ENCODE results near the gene GPR26. TPM values are rescaled to one million over a fixed set of nuclear protein-coding genes. Genes with fewer than 3 reads are reported as not detected.

GPR26 gene
- not detected for polyA plus RNA-seq (2013, experiment 1 of 2; ENCODE audit: insufficient read length)
- polyA plus RNA-seq (2013, experiment 2 of 2; ENCODE audit: insufficient read length), result not detected

GRCh38 chr10:123666318-123667236 is at the start of gene GPR26:
Gene GPR26 (plus strand): TSS chr10:123666355. CDS start chr10:123666408, 53 bp downstream.
- no peak for DNase-seq

DNA sequence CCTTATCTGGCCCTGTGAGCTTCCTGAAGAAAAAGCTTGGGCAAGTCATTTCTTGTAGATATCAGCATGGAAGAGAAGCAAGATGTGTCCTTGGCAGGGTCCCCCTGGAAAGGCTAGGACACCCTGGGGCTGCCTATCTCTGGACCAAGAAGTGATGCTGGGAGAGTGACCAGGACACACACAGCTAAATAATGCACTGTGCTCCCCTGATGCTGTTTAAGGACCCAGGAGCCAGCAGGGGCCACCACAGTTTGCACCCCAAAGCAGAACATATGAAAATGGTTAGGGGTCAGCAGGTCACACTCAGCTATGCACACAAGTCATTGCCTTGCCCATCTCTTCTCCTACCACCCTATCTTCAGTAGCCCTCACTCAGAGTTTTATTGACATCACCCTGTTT is 47.9 kb upstream of the GPR26 start:
- no peak for DNase-seq

- no peak for DNase-seq
These were observed 46.9 kb upstream of the GPR26 start for GRCh38 chr10:123619067-123619855.

DNA sequence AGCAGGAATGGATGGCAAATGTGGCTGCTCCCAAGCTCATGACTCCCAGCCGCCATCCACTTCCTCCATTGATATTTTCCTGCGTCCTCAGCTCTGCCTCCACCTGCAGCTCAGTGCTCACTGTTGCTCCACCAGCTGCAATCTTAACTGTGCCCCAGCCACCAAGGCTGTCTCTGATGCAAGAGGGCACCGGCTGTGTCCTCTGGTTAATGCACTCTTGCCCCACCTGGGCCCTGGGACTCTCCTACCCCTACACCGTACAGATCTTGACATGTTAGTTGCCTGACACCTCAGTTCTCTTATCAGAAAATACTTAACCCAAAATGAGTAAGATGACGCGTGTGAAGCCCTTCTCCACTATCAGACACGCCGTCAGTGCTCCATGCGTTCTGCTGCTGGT is 45.5 kb upstream of the GPR26 start:
- DNase-seq, result no peak

DNA sequence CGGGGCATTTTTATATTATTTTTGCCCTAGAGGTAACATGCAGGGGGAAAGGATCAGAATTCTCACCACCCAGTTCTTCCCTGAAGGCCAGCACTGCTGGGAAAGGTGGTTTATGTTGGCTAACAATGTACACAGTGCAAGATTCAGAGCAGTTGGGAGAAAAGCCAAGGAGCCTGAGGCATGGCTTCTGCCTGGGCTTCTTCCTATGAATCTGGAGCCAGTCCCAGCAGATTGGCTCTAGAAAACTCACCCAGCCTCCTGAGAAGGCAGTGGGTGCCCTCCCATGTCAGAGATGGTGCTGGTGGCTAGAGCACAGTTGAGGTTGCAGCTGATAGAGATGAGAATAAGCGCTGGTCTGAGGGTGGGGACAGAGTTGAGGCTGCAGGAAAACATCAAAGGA is 44.7 kb upstream of the GPR26 start:
- DNase-seq, result no peak

- DNase-seq, result peak; percentile 7
These were observed 44.2 kb upstream of the GPR26 start for GRCh38 chr10:123621916-123622315.

GRCh38 chr10:123622381-123622780 is 43.8 kb upstream of the GPR26 start:
- DNase-seq, result peak; percentile 7

DNA sequence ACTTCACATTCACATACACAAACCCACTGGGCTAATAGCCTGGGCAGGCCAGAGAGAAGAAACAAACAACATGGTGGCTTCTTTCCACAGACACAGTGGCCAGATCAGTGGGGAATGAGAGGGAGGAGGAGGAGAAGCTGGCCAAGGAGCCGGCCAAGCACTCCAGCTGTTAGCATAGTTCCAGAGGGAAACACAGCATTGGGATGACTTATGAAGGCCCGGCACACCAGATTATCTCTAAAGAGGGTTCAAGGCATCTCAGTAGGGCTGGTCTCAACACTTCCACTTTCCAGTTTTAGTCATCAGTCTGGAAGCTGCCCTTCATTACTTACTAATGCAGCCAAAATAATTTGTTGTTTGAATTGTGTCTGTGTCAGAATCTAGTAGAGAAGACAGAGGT is 42.1 kb upstream of the GPR26 start:
- no peak for DNase-seq

DNA sequence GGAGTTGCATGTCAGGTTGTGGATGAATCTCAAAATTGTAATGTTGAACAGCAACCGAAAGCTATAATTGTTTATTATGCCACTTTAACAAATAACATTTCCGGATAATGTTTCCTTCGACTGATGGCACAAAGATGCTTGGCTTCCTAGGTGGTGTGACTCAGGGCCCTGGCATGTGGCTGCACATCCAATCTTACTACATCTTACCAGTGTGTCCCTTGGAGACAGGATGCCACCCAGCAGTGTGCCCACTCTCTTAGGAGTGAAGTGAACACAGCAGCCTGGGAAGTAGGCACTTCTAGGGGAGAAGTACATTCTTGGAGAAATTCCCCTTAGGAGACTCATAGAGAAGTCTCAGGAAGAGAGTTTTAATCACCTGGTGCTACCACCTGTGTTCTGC is 33.0 kb upstream of the GPR26 start:
- no peak for DNase-seq

DNA sequence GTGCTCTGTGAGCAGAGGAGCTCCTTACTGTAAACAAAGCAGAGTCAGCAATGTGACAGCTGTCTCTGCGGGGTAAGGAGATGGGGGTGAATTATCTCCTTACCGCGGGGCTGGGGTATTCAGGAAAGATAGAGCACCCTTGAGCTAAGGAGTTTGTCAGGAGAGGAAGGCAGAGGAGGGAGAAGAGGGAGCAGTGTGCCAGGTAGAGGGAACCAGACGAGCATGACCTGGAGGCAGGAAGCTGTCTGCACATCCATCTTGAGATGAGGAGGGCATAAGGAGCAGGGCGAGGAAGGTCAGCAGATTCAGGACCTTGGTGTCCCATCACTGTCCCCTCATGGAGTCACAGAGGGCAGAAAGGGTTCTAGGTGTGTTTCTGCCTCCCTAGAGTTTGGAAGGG is 32.5 kb upstream of the GPR26 start:
- DNase-seq, result no peak

GRCh38 chr10:123634221-123634620 is 31.9 kb upstream of the GPR26 start:
- no peak for DNase-seq

- DNase-seq, result no peak
These were observed 31.0 kb upstream of the GPR26 start for GRCh38 chr10:123635131-123635530.

- DNase-seq, result no peak
These were observed 30.4 kb upstream of the GPR26 start for GRCh38 chr10:123635745-123636144.

- no peak for DNase-seq
These were observed 29.4 kb upstream of the GPR26 start for GRCh38 chr10:123636598-123637325.

GRCh38 chr10:123637326-123637880 is 28.8 kb upstream of the GPR26 start:
- peak; percentile 32 for DNase-seq

DNA sequence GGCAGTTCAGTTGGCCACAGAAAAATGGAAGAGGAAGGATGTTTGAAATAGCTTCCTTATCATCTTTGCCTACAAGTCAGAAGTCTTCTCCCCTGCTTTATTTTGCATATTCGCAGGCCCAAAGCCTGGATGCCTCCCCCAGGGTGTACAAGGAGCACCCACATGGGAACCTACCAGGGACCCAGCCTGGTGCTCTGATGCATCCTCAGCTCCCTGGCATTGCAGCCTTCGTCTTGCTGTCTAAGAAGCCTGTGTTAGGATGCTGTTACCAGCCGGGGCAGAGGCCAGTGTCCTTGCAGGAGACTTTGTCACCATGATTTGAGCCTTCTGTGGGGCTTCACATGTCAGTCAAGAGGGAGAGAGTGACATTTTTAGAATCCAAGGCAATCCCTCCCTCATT is 27.0 kb upstream of the GPR26 start:
- no peak for DNase-seq

DNA sequence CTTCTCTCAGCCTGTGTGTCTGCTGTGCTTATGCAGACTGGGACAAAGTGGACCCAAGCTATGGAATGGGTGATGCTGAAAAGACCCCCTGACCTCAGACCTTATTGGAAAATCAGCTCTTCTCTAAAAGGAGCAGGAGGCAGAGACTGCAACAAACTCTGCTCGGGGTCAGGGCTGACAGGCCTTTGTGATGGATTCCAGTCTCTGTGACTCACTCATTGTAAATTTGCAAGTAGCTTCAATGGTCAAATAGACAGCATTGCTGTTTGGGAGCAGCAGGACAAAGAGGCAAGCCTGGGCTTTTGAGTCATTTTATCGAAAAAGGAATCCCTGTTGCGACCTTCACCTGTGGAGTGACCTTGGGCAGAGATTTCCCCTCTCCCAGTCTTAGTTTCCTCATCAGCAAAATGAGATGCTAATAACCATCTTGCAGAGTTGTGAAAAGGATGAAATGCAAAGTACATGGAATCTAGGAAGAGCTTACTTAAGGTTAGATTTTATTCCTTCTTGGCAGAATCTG is 26.1 kb upstream of the GPR26 start:
- DNase-seq, result no peak

DNA sequence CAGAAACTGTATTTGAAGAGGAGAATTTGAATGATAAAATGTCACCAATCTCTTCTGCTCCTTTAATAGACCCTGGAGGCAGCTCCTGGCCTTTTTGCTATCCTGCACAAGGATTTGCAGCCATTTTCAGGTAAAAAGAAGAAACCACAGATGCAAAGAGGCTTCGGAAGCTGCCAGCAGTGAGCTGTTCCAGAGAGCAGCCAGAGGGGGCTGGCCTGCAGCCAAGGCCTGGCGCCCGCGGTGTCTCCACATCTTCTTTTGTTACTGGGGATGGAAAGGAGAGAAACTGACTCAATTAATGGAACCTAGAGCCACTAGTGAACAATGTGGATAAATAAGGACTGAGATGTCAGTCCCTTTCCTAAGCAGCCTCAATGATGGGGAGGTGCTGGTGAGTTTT is 23.9 kb upstream of the GPR26 start:
- DNase-seq, result no peak

- DNase-seq, result no peak
These were observed 23.5 kb upstream of the GPR26 start for GRCh38 chr10:123642697-123643096.

GRCh38 chr10:123643315-123643714 is 22.8 kb upstream of the GPR26 start:
- no peak for DNase-seq

- DNase-seq, result no peak
These were observed 21.1 kb upstream of the GPR26 start for GRCh38 chr10:123645016-123645415.

- DNase-seq, result no peak
These were observed 20.5 kb upstream of the GPR26 start for GRCh38 chr10:123645615-123646014.
